GM19324 (cell line): Measurements from ENCODE around the gene HOOK2.
"Not testable (repeated sequence)": the region's sequence is repeated elsewhere in the genome, so short reads cannot be mapped to it uniquely, and the experiment has no call there.

ENCODE experiments used
- ATAC-seq: cut with Tn5 transposase; IDR thresholded peaks from one replicate; pipeline ENCODE4 v1.9.1; 2021; ENCODE audit warnings: mild to moderate bottlenecking, moderate library complexity; ENCODE audit not compliant: unreplicated experiment, low FRiP score

HOOK2 gene

DNA sequence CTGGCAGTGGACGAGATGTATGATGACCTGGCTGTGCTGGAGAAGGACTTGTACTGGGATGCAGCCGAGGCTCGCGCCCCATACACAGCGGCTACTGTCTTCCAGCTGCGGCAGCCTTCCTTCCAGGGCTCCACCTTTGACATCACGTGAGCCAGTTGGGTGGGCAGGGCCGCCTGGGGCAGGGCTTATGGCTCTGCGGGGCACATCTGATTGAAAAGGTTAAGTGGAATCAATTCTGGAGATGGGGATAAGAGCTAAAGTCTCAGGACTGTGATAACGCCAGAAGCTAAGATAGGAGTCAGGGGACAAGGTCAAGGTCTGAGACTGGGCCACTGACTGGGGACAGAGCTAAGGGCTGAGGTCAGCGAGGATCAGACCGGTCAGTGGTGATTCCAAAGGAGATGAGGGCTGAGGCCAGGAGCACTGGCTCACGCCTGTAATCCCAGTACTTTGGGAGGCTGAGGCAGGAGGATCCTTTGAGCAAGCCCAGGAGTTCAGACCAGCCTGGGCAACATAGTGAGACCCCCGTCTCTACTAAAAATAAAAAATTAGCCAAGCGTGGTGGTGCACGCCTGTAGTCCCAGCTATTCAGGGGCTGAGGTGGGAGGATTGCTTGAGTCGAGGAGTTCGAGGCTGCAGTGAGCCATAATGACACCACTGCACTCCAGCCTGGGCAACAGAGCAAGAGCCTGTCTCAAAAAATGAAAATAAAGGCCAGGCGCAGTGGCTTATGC lies 19.0 kb downstream of the HOOK2 start:
- no peak for ATAC-seq

DNA sequence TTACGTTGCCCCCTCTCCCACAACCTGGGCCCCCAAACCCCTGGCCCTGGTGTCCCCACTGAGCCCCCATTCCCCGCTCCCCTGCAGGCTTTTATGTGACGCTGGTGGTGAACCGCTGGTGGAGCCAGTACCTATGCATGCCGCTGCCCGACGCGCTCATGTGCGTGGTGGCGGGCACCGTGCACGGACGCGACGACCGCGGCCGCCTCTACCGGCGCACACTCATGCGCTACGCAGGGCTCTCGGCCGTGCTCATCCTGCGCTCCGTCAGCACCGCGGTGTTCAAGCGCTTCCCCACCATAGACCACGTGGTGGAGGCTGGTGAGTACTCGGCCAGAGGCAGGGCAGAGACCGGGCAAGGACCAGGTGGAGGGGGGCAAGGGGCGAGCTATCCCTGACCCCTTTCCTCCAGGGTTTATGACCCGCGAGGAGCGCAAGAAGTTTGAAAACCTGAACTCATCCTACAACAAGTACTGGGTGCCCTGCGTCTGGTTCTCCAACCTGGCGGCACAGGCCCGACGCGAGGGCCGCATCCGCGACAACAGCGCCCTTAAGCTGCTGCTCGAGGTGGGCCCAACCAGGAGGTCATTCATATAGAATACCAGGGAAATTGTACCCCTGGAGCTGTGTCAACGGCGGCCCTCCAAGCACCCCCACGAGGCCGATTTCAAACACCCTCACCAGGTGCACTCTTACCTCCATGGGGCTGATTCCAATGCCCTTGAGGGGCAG lies 20.7 kb downstream of the HOOK2 start:
- ATAC-seq = no peak

DNA sequence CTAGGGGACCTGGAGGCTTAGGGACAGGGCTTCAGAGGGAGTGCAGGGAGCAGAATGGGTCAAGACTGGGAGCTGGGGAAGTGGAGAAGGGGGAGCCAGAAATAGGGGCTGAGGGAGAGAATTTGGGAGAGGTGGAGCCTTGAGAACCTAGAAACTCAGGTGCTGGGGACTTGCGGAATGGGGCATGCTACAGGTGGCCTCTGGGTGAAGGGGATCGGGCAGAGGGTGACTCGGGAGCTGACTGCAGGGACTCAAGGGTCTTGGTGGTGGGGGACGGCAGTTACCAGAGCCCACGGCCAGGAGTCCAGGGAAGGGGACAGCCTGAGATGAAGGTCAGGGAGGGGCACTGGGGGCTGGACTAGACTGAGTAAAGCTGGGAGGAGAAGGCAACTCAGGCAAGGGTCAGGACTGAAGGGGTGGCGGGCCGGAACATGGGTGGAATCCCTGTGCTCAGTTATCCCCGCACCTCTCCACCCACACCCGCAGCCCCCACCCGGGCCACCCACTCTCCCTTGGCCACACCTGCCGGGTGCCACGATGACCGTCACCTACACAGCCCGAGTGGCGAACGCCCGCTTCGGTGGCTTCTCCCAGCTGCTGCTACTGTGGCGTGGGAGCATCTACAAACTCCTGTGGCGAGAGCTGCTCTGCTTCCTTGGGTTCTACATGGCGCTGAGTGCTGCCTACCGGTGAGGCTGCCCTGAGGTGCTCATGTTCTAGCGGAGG lies 23.1 kb downstream of the HOOK2 start:
- ATAC-seq = no peak

DNA sequence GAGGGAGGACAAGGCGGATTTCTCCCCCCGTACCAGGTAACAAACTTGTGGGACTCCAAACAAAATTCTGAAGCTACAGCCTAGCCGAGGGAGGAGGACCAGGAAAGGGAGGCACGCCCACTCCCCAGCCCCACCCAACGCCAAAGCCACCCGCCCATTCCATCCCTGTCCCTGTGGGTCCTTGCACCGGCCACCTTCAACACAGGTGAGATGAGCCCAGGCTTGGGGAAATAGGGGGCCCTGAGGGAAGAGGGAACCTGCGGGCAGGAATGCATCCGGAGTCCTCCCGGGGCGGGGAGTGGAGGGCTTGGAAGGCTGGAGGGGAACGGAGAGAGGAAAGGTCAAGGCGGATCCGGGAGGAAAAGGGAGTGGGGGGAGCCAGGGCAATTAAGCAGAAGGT lies 23.7 kb downstream of the HOOK2 start, which contains the start of gene BEST2:
Gene BEST2, plus strand, starts transcription at position 157 of the 400 bp plus-strand sequence. CDS start 802 bp downstream, outside the sequence.
- no peak for ATAC-seq

DNA sequence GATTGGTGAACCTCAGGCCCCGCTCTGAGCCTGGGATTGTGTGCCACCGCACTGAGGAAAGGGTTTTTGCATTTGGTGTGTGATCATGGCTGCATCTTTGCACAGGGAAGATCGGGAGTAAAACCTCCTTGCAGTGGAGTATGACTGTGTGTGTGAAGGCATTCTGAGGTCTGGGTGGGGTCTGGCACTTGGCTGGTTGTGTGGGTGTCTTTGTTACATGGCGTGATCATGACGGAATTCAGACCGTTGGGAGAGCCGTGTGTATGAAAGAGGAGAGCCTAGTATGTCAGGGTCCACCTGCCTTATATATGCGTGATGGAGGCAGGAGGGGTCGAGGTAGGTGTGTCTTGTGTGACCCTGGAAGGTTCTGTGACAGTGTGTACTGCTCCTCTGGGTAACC lies 24.5 kb downstream of the HOOK2 start:
- no peak for ATAC-seq

DNA sequence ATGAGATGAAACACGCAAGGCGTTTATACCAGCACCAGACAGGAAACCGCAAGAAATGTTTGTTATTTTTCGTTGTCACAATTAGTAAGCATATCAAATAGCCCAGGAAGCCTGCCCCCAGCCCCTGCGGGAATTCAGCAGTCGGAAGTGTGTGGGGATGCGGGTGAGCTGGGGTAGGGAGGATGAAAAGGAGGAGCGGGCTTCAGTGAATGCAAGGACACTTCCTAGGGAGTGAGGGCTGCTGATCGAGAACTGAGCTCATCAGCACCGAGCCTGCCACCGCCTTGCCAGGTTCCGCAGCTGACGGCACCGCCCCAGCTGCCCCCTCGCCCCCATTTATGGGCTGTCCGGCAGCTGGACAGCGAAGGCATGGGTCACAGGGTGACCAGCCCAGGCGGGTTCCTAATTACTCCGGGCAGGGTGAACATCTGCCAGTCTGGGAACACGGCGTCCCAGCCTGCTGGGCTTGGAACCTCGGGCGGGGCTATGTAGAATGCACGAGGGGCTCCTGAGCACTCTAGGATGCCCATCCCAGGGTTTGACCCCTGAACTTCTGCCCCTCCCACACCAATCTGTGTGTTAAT lies 25.3 kb downstream of the HOOK2 start:
- ATAC-seq = no peak

DNA sequence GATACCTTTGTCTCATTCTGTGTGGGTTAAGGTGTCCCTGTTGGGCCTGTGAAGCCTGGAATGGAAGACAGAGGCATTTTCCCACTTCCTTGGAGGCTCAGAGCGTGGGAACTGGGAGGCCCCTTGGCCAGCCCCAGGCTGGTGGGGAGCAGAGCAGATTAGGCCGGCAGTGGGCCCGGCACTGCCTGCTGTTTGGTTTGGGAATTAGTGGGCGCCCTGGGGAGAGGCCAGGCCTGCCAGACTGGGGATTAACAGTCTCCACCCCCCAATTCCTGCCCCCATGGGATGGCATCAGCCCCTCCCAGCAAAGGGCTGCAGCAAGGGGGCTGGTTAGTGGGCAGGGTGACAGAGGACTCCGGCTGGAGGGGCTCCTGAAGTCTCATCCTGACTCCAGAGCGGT lies 26.9 kb downstream of the HOOK2 start:
- no peak for ATAC-seq

DNA sequence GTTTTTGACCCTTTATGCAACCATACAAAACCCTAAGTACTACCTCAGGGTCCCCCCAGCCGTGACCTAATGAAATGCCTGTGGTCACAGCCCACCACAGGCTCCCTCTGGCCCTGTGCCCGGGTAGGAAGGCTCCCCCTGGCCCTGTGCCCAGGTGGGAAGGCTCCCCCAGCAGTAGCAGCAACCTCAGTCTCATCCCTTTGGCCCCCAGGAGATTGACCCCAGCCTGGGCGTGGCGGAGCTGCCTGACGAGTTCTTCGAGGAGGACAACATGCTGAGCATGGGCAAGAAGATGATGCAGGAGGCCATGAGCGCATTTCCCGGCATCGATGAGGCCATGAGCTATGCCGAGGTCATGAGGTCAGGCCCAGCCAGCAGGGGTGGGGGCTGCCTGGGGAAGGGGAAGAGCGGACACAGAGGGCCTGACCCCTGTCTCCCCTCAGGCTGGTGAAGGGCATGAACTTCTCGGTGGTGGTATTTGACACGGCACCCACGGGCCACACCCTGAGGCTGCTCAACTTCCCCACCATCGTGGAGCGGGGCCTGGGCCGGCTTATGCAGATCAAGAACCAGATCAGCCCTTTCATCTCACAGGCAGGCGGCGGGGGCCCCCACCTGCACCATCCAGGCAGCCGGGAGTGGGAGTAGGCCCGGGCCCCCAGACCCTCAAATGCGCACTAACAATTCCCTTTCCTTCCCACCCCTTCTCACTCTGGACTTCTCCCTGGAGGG lies 30.0 kb downstream of the HOOK2 start:
- ATAC-seq = no peak

DNA sequence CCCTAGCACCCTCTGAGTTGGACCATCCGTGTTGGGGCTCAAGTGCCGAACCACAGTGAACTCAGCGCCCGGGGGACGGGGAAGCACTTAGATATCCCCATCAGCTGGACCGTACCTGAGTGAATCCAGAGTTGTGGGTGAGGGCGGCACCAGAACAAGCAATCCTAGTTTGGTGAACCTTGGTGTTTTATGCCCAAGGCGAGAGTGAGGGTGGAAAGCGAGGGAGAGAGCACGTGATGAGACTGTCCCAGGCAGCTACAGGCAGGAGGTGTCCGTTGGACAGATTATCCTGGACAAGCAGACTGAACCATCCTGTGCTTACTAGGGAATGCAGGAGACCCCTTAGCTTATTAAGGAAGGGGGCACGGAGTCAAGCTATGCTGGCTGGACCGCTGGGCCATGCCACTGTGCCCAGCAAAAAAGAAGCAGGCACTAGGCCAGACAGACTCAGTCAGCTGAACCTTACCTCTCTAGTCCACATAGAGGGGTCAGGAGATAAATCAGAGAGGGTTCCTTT lies 37.5 kb downstream of the HOOK2 start:
- ATAC-seq = no peak

DNA sequence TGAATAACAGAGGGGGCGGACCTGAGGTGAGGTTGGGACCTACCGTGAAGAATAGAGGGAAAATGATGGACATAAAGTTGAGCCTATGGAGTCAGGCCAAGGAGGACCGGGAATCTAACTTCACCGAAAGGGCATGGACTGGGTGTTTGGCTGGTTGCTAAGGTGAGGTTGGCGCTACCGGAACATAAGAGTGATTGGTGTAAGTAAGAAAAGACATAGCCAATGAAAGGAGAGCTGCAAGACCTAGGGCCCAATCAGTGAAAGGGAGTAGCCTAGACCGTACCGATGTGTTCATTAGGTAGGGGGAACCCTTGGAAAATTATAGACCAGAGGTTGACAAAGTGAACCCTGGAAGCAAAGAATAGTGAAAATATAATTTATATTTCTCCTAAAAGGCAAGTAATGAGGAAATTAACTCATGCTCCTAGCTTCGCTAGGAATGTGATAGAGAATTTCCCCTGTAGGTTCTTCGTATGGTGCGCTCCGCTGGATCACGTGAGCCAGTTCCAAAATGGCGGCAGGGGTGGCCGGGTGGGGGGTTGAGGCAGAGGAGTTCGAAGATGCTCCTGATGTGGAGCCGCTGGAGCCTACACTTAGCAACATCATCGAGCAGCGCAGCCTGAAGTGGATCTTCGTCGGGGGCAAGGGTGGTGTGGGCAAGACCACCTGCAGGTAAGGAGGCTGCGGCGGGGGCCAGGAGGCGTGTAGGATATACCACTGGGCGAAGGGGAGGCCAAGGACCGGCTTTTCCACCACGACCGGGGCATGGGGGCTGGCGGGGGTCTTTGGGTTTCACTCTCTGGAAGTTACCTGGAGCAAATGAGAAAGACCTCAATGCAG lies 38.1 kb downstream of the HOOK2 start, which contains the start of gene GET3:
Gene GET3, plus strand, starts transcription at position 503 of the 840 bp plus-strand sequence. Its CDS starts 9 bp downstream, at position 512.
- peak; percentile 68 for ATAC-seq

DNA sequence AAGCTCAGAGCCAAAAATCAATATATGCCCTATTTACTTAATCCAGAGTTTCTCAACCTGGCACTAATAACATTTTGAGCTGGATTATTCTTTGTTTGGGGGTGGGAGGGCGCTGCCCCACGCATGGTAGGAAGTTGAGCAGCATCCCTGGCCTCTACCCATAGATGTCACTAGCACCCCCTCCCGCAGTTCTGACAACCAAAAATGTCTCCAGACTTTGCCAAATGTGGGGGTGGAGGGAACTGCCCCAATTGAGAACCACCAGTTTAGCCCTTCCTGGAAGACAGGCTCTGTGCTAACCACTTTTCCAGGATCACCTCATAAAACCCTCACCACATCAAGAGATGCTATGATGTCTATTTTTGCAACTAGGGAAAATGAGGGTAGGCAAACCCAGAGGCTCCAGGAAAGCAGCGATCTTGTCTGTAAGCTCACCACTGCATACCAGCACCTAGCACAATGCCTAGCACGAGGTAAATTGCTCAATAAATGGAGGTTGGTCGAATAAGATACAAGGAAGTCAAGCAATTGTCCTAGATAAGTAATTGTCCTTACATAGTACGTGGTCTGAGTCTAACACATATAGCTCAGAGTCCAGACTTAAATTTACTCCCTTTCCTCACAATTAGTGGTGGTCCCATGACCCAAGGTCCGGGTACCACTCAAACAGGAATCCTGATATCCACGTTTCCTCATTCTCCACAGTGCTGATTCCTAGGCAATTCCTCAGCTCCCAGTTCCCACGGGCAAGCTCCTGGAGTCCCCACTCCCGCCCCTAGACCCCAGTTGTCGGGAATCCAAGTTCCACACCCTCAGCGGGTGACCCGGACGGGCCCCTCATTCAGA lies 41.8 kb downstream of the HOOK2 start:
- no peak for ATAC-seq

DNA sequence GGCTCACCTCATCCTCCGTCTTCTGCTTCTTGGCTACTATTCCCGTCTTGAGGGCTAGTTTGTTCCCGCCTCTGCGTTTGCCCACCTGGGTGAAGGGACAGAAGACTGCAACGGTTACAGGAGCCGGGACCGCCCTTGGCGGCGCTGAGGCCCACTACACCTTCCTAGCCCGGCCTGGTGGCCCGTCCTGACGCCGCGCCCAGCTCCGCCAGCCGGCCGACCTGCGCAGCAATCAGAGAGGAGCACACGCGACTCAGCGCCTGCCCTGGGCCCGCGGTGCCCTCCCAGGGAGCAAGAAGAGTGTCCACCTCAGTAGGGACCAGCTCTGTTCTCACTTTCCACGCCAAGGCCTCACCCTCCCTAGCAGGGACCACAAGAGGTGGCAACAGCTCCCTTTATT lies 44.0 kb downstream of the HOOK2 start:
- ATAC-seq = no peak

DNA sequence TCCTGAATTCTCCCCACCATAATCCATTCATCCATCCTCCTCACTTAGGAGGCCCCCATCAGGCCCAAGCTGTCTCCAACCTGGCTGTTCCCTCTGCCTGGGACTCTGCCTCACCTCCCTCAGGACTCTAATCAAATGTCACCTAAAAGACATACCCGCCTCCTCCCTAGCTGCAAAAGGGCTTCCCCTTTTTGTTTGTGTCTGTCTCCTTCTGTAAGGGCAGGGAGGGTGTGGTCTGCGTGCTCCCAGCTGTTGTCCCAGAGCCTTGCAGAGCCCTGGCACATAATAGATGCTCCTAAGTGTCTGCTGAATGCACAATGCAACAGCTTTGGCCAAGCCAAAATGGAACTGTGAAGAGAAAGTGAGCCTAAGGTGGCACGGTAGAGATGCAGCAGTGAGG lies 45.3 kb downstream of the HOOK2 start:
- no peak for ATAC-seq

DNA sequence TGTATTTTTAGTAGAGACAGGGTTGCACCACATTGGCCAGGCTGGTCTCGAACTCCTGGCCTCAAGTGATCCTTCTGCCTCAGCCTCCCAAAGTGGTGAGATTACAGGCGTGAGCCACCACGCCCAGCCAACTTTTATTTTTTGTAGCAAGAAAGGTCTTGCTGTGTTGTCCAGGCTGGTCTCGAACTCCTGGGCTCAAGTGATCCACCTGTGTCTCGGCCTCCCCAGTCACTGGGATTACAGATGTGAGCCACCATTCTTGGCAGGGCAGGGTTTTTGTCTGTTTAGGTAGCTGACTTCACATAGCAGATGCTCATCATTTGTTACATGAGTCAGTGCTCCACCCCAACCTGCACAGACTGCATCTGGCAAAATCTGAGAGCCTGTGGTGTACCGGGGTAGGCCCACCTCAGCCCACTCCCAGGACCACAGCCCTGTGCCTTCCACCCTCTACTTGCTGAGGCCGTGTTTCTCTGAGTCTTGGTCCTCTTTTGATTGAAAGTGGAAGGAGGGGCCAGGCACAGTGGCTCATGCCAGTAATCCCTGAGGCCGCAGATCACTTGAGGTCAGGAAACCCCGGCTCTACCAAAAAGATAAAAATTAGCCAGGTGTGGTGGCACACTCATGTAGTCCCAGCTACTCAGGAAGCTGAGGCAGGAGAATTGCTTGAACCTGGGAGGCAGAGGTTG lies 47.5 kb downstream of the HOOK2 start:
- ATAC-seq = no peak

DNA sequence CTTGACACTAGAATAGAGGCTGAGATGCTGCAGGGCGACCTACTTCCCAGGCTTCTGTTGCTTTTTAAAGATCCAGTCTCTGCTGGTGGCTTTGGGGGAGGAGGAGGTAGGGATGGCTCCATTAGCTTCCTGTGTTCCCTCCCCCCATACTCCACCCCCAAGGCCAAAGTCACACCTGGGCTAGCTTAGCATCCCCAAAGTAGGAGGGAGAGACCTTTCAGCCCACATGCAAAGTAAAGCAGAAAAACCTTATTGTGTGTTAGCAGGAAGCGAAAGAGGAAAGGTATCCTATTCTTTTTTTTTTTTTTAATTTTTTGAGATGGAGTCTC lies 48.4 kb downstream of the HOOK2 start:
- no peak for ATAC-seq

DNA sequence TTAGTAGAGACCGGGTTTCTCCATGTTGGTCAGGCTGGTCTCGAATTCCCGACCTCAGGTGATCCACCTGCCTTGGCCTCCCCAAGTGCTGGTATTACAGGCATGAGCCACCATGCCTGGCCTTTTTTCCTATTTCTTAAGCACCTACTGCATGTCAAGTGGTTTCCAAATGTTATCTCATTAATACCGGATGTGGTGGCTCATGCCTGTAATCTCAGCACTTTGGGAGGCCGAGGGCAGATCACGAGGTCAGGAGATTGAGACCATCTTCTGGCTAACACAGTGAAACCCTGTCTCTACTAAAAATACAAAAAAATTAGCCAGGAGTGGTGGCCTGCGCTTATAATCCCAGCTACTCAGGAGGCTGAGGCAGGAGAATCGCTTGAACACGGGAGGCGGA lies 49.7 kb downstream of the HOOK2 start:
- not testable (repeated sequence) for ATAC-seq

DNA sequence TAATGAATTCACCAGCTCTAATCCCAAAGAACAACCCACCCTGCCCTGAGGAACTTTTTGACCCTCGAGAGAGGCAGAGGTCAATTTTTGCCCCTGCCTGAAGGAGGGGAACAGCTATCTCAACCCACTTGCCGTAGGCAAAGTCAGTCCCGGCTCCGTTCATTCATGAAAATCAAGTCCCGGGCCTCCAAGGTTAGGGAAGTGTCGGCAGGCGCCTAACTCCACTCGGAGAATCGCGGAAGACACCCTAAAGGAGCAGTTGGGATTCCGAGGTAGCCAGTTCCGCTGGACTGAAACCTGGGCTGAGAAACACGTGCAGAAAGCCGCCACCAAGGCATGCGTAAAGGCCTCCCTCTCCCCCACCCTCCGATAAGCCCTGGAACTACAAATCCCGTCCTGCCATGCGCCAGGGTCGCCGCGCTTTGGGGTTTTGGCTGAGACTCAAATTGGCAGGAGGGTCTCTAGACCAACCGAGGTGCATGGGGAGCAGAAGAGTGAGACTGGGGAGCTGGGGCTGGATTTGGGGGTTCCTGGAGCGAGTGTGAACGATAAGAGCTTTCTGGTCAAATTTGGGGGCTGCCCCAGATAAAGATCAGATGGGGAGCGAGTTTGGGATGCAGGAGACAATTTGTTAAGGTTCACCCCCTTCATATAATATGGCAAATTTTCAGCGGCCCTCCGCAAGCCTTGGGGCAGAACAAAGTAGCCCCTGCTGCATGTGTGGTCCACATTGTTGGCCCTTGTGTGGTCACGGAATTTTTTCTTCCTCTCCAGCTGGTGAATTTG lies 51.5 kb downstream of the HOOK2 start, which contains the start of gene TNPO2:
Gene TNPO2, minus strand, starts transcription at position 292 of the 786 bp plus-strand sequence. CDS start 2,955 bp downstream, outside the sequence.
- no peak for ATAC-seq
